Endodermal cell (in vitro differentiated cells): ENCODE measurements around the gene VTN. TPM values are rescaled to one million over a fixed set of nuclear protein-coding genes. Genes with fewer than 3 reads are reported as not detected.

ENCODE experiments used
- DNase-seq: peaks from one replicate; pipeline ENCODE4 v3.0.0-alpha.2; 2017
- H3K27ac ChIP-seq: 2 replicates; pipeline ENCODE4 v1.5.1; 2013; ENCODE audit warnings: mild to moderate bottlenecking, low read depth, low read length, moderate library complexity
- H3K27me3 ChIP-seq: 2 replicates; pipeline ENCODE4 v1.6.1; 2013; ENCODE audit warnings: mild to moderate bottlenecking, low read length, moderate library complexity; ENCODE audit not compliant: insufficient read depth, control insufficient read depth, poor library complexity, severe bottlenecking
- H3K36me3 ChIP-seq: 2 replicates; pipeline ENCODE4 v1.7.0; 2013; ENCODE audit warnings: mild to moderate bottlenecking, low read length, moderate library complexity; ENCODE audit not compliant: control insufficient read depth, insufficient read depth
- H3K4me1 ChIP-seq: one replicate; pipeline ENCODE4 v1.7.0; 2013; ENCODE audit warnings: low read length; ENCODE audit not compliant: control insufficient read depth, insufficient read depth
- H3K4me3 ChIP-seq: 2 replicates; pipeline ENCODE4 v1.5.1; 2013; ENCODE audit warnings: mild to moderate bottlenecking, low read length, moderate library complexity
- H3K9ac ChIP-seq: 2 replicates; pipeline ENCODE4 v1.6.1; 2013; ENCODE audit warnings: mild to moderate bottlenecking, low read length, moderate library complexity; ENCODE audit not compliant: poor library complexity, severe bottlenecking; ENCODE audit errors: extremely low read depth
- H3K9me3 ChIP-seq: 2 replicates; pipeline ENCODE4 v1.6.1; 2013; ENCODE audit warnings: mild to moderate bottlenecking, low read length, moderate library complexity; ENCODE audit not compliant: control insufficient read depth
- H3K27ac Mint-ChIP-seq: 2 replicates; pipeline ENCODE4 v1.8.0; 2020; ENCODE audit warnings: mixed read lengths
- H3K27me3 Mint-ChIP-seq: 2 replicates; pipeline ENCODE4 v1.8.0; 2021; ENCODE audit warnings: mild to moderate bottlenecking, mixed read lengths; ENCODE audit not compliant: insufficient read depth
- H3K36me3 Mint-ChIP-seq: 2 replicates; pipeline ENCODE4 v1.8.0; 2020; ENCODE audit warnings: low read depth, mixed read lengths
- H3K4me1 Mint-ChIP-seq: 2 replicates; pipeline ENCODE4 v1.8.0; 2020; ENCODE audit warnings: mixed read lengths
- H3K4me3 Mint-ChIP-seq: 2 replicates; pipeline ENCODE4 v1.8.0; 2020; ENCODE audit warnings: mild to moderate bottlenecking, moderate library complexity, mixed read lengths
- H3K9me3 Mint-ChIP-seq: 2 replicates; pipeline ENCODE4 v1.8.0; 2020; ENCODE audit warnings: mild to moderate bottlenecking, mixed read lengths
- CTCF ChIP-seq: fragments of 200-600 bp; sonication (generic); conservative IDR thresholded peaks from 2 replicates; pipeline ENCODE4 v1.5.0; 2021; ENCODE audit warnings: antibody characterized with exemption, mild to moderate bottlenecking
- WGBS, 2 experiments: methylation state at CpG; one replicate each; pipeline versions ENCODE4 v1.1.5 to v1.1.7; 2013; ENCODE audit warnings: missing lambda C conversion rate in 2 of 2, mixed read lengths in 1 of 2; ENCODE audit not compliant: insufficient coverage in 1 of 2, insufficient read length in 1 of 2; 5-methylcytosine and 5-hydroxymethylcytosine counted together
- total RNA-seq, 2 donors: library from RNA; stranded (reverse); fragmentation: NEBNext Ultra II Directional in 1 of 2; extraction: Animal tissue kit (Norgen Biotek cat#: 25700) in 1 of 2; gene quantifications; 2 replicates in 1 of 2; 3 replicates in 1 of 2; pipeline ENCODE4 v1.2.1, GENCODE V29; 2021

The VTN gene
- total RNA-seq, 2 donors from 2014 or later, result 2.5 to 6.7 TPM

DNA sequence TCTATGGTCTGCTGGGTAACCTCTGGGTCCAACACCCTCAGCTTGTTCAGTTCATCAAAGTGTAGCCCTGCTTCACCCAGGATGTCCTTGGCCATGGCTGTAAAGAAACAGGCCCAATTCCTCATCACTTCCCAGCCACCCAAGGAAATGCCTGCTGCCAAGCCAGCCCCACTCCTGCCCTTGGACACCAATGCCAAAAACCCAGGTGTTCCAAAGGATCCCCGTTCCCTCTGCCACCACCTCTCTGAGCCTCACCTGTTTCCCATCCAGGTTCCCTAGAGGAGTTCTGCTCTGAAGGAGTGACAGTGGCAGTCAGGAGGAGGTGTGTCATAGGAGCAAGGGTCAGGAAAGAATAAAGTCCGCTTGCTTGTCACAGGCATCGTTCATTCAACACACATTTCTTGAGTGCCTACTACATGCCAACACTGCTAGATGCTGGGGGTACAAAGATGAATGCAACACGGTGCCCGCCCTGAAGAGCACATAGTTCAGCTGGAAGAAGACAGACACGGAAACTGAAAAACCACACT lies 38.2 kb downstream of the VTN start:
- Histone ChIP-seq H3K27ac (no peak overlapping the region), H3K27me3 (no peaks in the 10 kb centered on the region), H3K9ac (no peak overlapping the region), H3K4me3 (no peak overlapping the region), H3K9me3 (no peaks in the 10 kb centered on the region), H3K36me3 (peaks cover 26% of the 10 kb centered on the region), H3K4me1 (peaks cover 7% of the 10 kb centered on the region)
- Mint-ChIP-seq H3K4me3 (no peak overlapping the region), H3K27me3 (peaks cover 1% of the 10 kb centered on the region), H3K36me3 (peaks cover 24% of the 10 kb centered on the region), H3K9me3 (no peaks in the 10 kb centered on the region), H3K4me1 (peaks cover 18% of the 10 kb centered on the region), H3K27ac (no peak overlapping the region)
- no peak for TF ChIP-seq CTCF
- WGBS, 2 experiments, result 90 to 91% methylated on average over 6 of the region's 6 CpGs
- DNase-seq, result peak; percentile 49

- H3K4me3 Mint-ChIP-seq, result no peak overlapping the region
- no peaks in the 10 kb centered on the region for H3K27me3 Mint-ChIP-seq
- 94% methylated on average over 3 to 5 of the region's 5 CpGs for WGBS, 2 experiments
Measured at GRCh38 chr17:28330671-28331070, 39.4 kb downstream of the VTN start.

DNA sequence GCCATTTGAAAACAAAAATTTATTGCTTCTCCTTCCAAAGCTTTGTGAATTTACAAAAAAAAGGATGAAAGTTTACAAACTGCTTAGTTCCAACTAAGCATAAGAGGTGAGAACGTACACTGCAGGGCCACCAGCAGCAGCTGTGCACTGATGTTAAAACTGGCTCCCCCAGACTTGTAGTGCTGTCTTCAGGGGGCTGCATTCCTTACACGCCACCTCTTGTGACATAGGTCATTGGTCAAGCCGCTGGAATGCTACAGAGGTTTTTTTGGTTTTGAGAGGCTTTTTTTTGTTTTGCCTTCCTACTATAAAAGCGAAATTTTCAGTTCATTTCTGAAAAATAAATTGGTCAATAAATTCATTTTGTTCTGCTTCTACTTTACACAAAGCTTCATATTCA lies 41.8 kb downstream of the VTN start:
- no peak for TF ChIP-seq CTCF
- no peaks in the 10 kb centered on the region for H3K27me3 Mint-ChIP-seq
- H3K9me3 ChIP-seq, result no peaks in the 10 kb centered on the region
- H3K27me3 ChIP-seq, result no peaks in the 10 kb centered on the region
- H3K4me3 Mint-ChIP-seq, result no peak overlapping the region
- peaks cover 18% of the 10 kb centered on the region for H3K4me1 Mint-ChIP-seq
- peaks cover 44% of the 10 kb centered on the region for H3K36me3 ChIP-seq
- peak; percentile 20 for DNase-seq
- H3K36me3 Mint-ChIP-seq, result peaks cover 41% of the 10 kb centered on the region
- no peak overlapping the region for H3K4me3 ChIP-seq
- peaks cover 16% of the 10 kb centered on the region for H3K4me1 ChIP-seq
- WGBS, 2 experiments, result 74 to 87% methylated on average over 3 to 4 of the region's 4 CpGs
- no peak overlapping the region for H3K27ac ChIP-seq
- H3K27ac Mint-ChIP-seq, result peak overlapping the region; percentile 5
- H3K9me3 Mint-ChIP-seq, result no peaks in the 10 kb centered on the region
- no peak overlapping the region for H3K9ac ChIP-seq

More at GRCh38 chr17:28330671-28331070, 39.4 kb downstream of the VTN start:
- peaks cover 10% of the 10 kb centered on the region for H3K4me1 ChIP-seq
- no peaks in the 10 kb centered on the region for H3K9me3 ChIP-seq
- no peak overlapping the region for H3K4me3 ChIP-seq
- DNase-seq, result no peak
- no peaks in the 10 kb centered on the region for H3K9me3 Mint-ChIP-seq
- peaks cover 37% of the 10 kb centered on the region for H3K36me3 Mint-ChIP-seq
- no peak for TF ChIP-seq CTCF
- H3K27ac ChIP-seq, result no peak overlapping the region
- H3K27me3 ChIP-seq, result no peaks in the 10 kb centered on the region
- peaks cover 39% of the 10 kb centered on the region for H3K36me3 ChIP-seq
- H3K27ac Mint-ChIP-seq, result no peak overlapping the region
- no peak overlapping the region for H3K9ac ChIP-seq
- peaks cover 14% of the 10 kb centered on the region for H3K4me1 Mint-ChIP-seq
